B cell (primary cell): ENCODE data around the gene AGBL3.

Experiments
- EZH2 ChIP-seq: IDR thresholded peaks from 2 replicates; pipeline ENCODE4 v1.6.1; 2012; ENCODE audit warnings: borderline replicate concordance, low read depth, mild to moderate bottlenecking, moderate library complexity, low read length; ENCODE audit not compliant: insufficient read depth, poor library complexity, severe bottlenecking
- TF ChIP-seq, protein P1 (sequence below): fragments of 200-600 bp; IDR thresholded peaks from one replicate; pipeline ENCODE4 v1.8.0; 2022; ENCODE audit warnings: antibody characterized with exemption, mild to moderate bottlenecking

DNA sequence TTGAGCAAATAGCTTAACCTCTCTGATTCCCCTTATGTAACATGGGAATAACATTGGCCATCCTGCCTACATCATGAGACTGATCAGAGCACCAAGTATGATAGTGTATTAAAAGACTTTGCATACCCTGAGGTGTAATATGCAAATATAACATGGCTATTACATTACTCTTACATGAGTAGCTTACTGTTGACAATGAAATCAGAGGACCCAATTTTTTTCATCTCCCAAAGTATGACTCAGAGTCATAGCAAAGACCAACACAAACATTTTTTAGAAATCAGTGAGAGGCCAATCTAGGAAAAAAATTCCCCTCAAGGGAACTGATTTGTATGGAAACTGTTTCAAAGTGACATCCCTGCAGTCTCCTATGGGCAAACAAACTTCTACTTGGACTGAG, 114.5 kb downstream of the AGBL3 start:
- TF ChIP-seq EZH2: no peak
- TF ChIP-seq, protein P1, sequence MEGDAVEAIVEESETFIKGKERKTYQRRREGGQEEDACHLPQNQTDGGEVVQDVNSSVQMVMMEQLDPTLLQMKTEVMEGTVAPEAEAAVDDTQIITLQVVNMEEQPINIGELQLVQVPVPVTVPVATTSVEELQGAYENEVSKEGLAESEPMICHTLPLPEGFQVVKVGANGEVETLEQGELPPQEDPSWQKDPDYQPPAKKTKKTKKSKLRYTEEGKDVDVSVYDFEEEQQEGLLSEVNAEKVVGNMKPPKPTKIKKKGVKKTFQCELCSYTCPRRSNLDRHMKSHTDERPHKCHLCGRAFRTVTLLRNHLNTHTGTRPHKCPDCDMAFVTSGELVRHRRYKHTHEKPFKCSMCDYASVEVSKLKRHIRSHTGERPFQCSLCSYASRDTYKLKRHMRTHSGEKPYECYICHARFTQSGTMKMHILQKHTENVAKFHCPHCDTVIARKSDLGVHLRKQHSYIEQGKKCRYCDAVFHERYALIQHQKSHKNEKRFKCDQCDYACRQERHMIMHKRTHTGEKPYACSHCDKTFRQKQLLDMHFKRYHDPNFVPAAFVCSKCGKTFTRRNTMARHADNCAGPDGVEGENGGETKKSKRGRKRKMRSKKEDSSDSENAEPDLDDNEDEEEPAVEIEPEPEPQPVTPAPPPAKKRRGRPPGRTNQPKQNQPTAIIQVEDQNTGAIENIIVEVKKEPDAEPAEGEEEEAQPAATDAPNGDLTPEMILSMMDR: no peak
